Mesendoderm (in vitro differentiated cells): Measurements from ENCODE around the gene LAMB1.

Experiments
- DNase-seq: peaks from one replicate; pipeline ENCODE4 v3.0.0; 2013
- H2AK5ac ChIP-seq: 2 replicates; pipeline ENCODE4 v1.6.1; 2013; ENCODE audit warnings: low read length, inconsistent platforms
- H2BK120ac ChIP-seq: 2 replicates; pipeline ENCODE4 v1.6.1; 2013; ENCODE audit warnings: low read depth, mild to moderate bottlenecking, low read length, moderate library complexity, mixed read lengths
- H2BK15ac ChIP-seq: replicated peaks from 2 replicates; pipeline ENCODE4 v1.6.1; 2013; ENCODE audit warnings: low read depth, mild to moderate bottlenecking, moderate library complexity
- H2BK5ac ChIP-seq: 2 replicates; pipeline ENCODE4 v1.6.1; 2013; ENCODE audit warnings: low read length, inconsistent platforms
- H3K18ac ChIP-seq: 2 replicates; pipeline ENCODE4 v1.6.1; 2013; ENCODE audit warnings: mild to moderate bottlenecking, low read length, mixed read lengths
- H3K23ac ChIP-seq: one replicate; pipeline ENCODE4 v1.6.1; 2013; ENCODE audit warnings: low read length
- H3K27ac ChIP-seq: 2 replicates; pipeline ENCODE4 v1.5.1; 2013; ENCODE audit warnings: low read depth, mild to moderate bottlenecking, inconsistent platforms, low read length, moderate library complexity
- H3K27me3 ChIP-seq: 2 replicates; pipeline ENCODE4 v1.6.1; 2013; ENCODE audit warnings: low read length, control low read depth, mild to moderate bottlenecking, inconsistent platforms; ENCODE audit not compliant: insufficient read depth, poor library complexity
- H3K36me3 ChIP-seq: 2 replicates; pipeline ENCODE4 v1.6.1; 2013; ENCODE audit warnings: low read length, inconsistent platforms; ENCODE audit not compliant: control insufficient read depth, insufficient read depth
- H3K4ac ChIP-seq: one replicate; pipeline ENCODE4 v1.6.1; 2013; ENCODE audit warnings: low read depth, mild to moderate bottlenecking, low read length, moderate library complexity
- H3K4me1 ChIP-seq: 2 replicates; pipeline ENCODE4 v1.6.1; 2013; ENCODE audit warnings: low read depth, low read length, inconsistent platforms; ENCODE audit not compliant: control insufficient read depth
- H3K4me2 ChIP-seq: 2 replicates; pipeline ENCODE4 v1.6.1; 2013; ENCODE audit warnings: low read length
- H3K4me3 ChIP-seq: 2 replicates; pipeline ENCODE4 v1.5.1; 2013; ENCODE audit warnings: mild to moderate bottlenecking, low read length
- H3K56ac ChIP-seq: one replicate; pipeline ENCODE4 v1.6.1; 2013; ENCODE audit warnings: low read length
- H3K79me1 ChIP-seq: 2 replicates; pipeline ENCODE4 v1.6.1; 2013; ENCODE audit warnings: low read length, inconsistent platforms
- H3K79me2 ChIP-seq: 2 replicates; pipeline ENCODE4 v1.6.1; 2013; ENCODE audit warnings: mild to moderate bottlenecking, low read length; ENCODE audit not compliant: control insufficient read depth, insufficient read depth
- H3K9ac ChIP-seq: 2 replicates; pipeline ENCODE4 v1.6.1; 2013; ENCODE audit warnings: low read length, inconsistent platforms
- H4K5ac ChIP-seq: one replicate; pipeline ENCODE4 v1.6.1; 2013; ENCODE audit warnings: low read length
- H4K8ac ChIP-seq: one replicate; pipeline ENCODE4 v1.6.1; 2013; ENCODE audit warnings: low read depth, mild to moderate bottlenecking, control low read depth, low read length, moderate library complexity
- WGBS: extraction: QIAGEN DNeasy Blood & Tissue Kit; methylation state at CpG from one replicate; pipeline ENCODE4 v1.1.7; 2013; ENCODE audit warnings: low lambda C conversion rate, missing lambda C conversion rate; ENCODE audit not compliant: insufficient coverage; ENCODE audit errors: extremely low coverage; 5-methylcytosine and 5-hydroxymethylcytosine counted together

The LAMB1 gene

GRCh38 chr7:107969856-107970255, 33.1 kb downstream of the LAMB1 start:
- Histone ChIP-seq H4K8ac (no peak overlapping the region), H3K4me2 (no peak overlapping the region), H3K79me2 (no peaks in the 10 kb centered on the region), H3K36me3 (no peaks in the 10 kb centered on the region), H3K18ac (no peak overlapping the region), H3K27ac (no peak overlapping the region), H2AK5ac (no peak overlapping the region), H2BK120ac (no peak overlapping the region), H3K27me3 (no peaks in the 10 kb centered on the region), H3K56ac (no peak overlapping the region), H2BK15ac (no peak overlapping the region), H3K4ac (no peak overlapping the region), H3K4me3 (no peak overlapping the region), H2BK5ac (no peak overlapping the region), H3K4me1 (no peaks in the 10 kb centered on the region), H3K23ac (no peak overlapping the region), H4K5ac (no peak overlapping the region), H3K79me1 (no peaks in the 10 kb centered on the region), H3K9ac (no peak overlapping the region)
- no peak for DNase-seq
- no CpG with 5 or more reads among the region's 6 CpGs for WGBS

- WGBS: no CpG with 5 or more reads among the region's 3 CpGs
- no peak overlapping the region for H3K4ac ChIP-seq
- no peak overlapping the region for H4K8ac ChIP-seq
- H2BK15ac ChIP-seq: no peak overlapping the region
- H2AK5ac ChIP-seq: no peak overlapping the region
- no peak overlapping the region for H2BK5ac ChIP-seq
- H3K36me3 ChIP-seq: no peaks in the 10 kb centered on the region
- H3K18ac ChIP-seq: no peak overlapping the region
- no peak for DNase-seq
- no peak overlapping the region for H4K5ac ChIP-seq
- H3K4me2 ChIP-seq: no peak overlapping the region
- H3K56ac ChIP-seq: no peak overlapping the region
- H3K27ac ChIP-seq: no peak overlapping the region
- H3K27me3 ChIP-seq: no peaks in the 10 kb centered on the region
- no peak overlapping the region for H3K4me3 ChIP-seq
- no peak overlapping the region for H2BK120ac ChIP-seq
- no peaks in the 10 kb centered on the region for H3K79me1 ChIP-seq
- H3K4me1 ChIP-seq: no peaks in the 10 kb centered on the region
- H3K9ac ChIP-seq: no peak overlapping the region
- no peaks in the 10 kb centered on the region for H3K79me2 ChIP-seq
- H3K23ac ChIP-seq: no peak overlapping the region
Observed at GRCh38 chr7:107968449-107968848, 34.5 kb downstream of the LAMB1 start.

- no peak overlapping the region for H4K5ac ChIP-seq
- no peak overlapping the region for H2BK15ac ChIP-seq
- no peaks in the 10 kb centered on the region for H3K36me3 ChIP-seq
Observed at GRCh38 chr7:107967420-107967819, 35.5 kb downstream of the LAMB1 start.

GRCh38 chr7:107966711-107967110, 36.2 kb downstream of the LAMB1 start:
- H3K27me3 ChIP-seq: no peaks in the 10 kb centered on the region
- DNase-seq: peak; percentile 91
- H2BK120ac ChIP-seq: no peak overlapping the region
- H3K4ac ChIP-seq: no peak overlapping the region
- H2BK5ac ChIP-seq: no peak overlapping the region
- no peak overlapping the region for H3K4me3 ChIP-seq
- no peaks in the 10 kb centered on the region for H3K79me1 ChIP-seq
- no peak overlapping the region for H3K18ac ChIP-seq
- no peak overlapping the region for H2AK5ac ChIP-seq
- no peaks in the 10 kb centered on the region for H3K79me2 ChIP-seq
- no peak overlapping the region for H3K27ac ChIP-seq
- H2BK15ac ChIP-seq: no peak overlapping the region
- H3K23ac ChIP-seq: no peak overlapping the region
- H4K5ac ChIP-seq: no peak overlapping the region
- no peaks in the 10 kb centered on the region for H3K4me1 ChIP-seq
- peaks cover 3% of the 10 kb centered on the region for H3K36me3 ChIP-seq
- no peak overlapping the region for H4K8ac ChIP-seq
- no peak overlapping the region for H3K9ac ChIP-seq
- no CpG with 5 or more reads among the region's 4 CpGs for WGBS
- no peak overlapping the region for H3K56ac ChIP-seq
- H3K4me2 ChIP-seq: no peak overlapping the region

More at GRCh38 chr7:107967420-107967819, 35.5 kb downstream of the LAMB1 start:
- Histone ChIP-seq H3K9ac (no peak overlapping the region), H3K27me3 (no peaks in the 10 kb centered on the region), H2BK5ac (no peak overlapping the region), H2BK120ac (no peak overlapping the region), H3K4me2 (no peak overlapping the region), H3K79me1 (no peaks in the 10 kb centered on the region), H2AK5ac (no peak overlapping the region), H4K8ac (no peak overlapping the region), H3K4me3 (no peak overlapping the region), H3K4ac (no peak overlapping the region), H3K18ac (no peak overlapping the region), H3K79me2 (no peaks in the 10 kb centered on the region), H3K23ac (no peak overlapping the region), H3K27ac (no peak overlapping the region), H3K4me1 (no peaks in the 10 kb centered on the region), H3K56ac (no peak overlapping the region)
- no peak for DNase-seq
- WGBS: no CpG with 5 or more reads among the region's 4 CpGs

- Histone ChIP-seq H4K8ac (no peak overlapping the region), H3K4ac (no peak overlapping the region), H3K79me1 (no peaks in the 10 kb centered on the region), H3K4me2 (no peak overlapping the region), H3K27ac (no peak overlapping the region), H3K36me3 (peaks cover 3% of the 10 kb centered on the region), H3K4me1 (no peaks in the 10 kb centered on the region), H3K79me2 (no peaks in the 10 kb centered on the region), H3K56ac (no peak overlapping the region), H3K4me3 (no peak overlapping the region), H3K9ac (no peak overlapping the region), H2BK120ac (no peak overlapping the region), H2BK15ac (no peak overlapping the region), H3K23ac (no peak overlapping the region), H2AK5ac (no peak overlapping the region), H4K5ac (no peak overlapping the region), H2BK5ac (no peak overlapping the region), H3K27me3 (no peaks in the 10 kb centered on the region), H3K18ac (no peak overlapping the region)
- DNase-seq: no peak
- WGBS: no CpG with 5 or more reads among the region's 11 CpGs
Observed at GRCh38 chr7:107964510-107964909, 38.5 kb downstream of the LAMB1 start.

- Histone ChIP-seq H3K27me3 (no peaks in the 10 kb centered on the region), H3K4ac (no peak overlapping the region), H3K4me3 (no peak overlapping the region), H2BK5ac (no peak overlapping the region), H3K56ac (no peak overlapping the region), H3K79me1 (no peaks in the 10 kb centered on the region), H3K79me2 (no peaks in the 10 kb centered on the region), H3K9ac (no peak overlapping the region), H3K4me2 (no peak overlapping the region), H3K27ac (no peak overlapping the region), H2AK5ac (no peak overlapping the region), H2BK15ac (no peak overlapping the region), H3K23ac (no peak overlapping the region), H3K36me3 (peaks cover 3% of the 10 kb centered on the region), H4K5ac (no peak overlapping the region), H3K18ac (no peak overlapping the region), H3K4me1 (no peaks in the 10 kb centered on the region), H4K8ac (no peak overlapping the region), H2BK120ac (no peak overlapping the region)
- no peak for DNase-seq
- WGBS: no CpG with 5 or more reads among the region's 9 CpGs
Observed at GRCh38 chr7:107962817-107963216, 40.1 kb downstream of the LAMB1 start.
